Sigmoid colon (tissue), 4 donors: ENCODE measurements around the gene ABCC6.

ENCODE experiments used
- CTCF ChIP-seq, 4 experiments: fragments of 450-650 bp in 3 of 4; fragments of 200-600 bp in 1 of 4; IDR thresholded peaks; one replicate each; pipeline ENCODE4 v1.5.1; 2016 to 2019; ENCODE audit warnings: antibody characterized with exemption in 4 of 4, mild to moderate bottlenecking in 3 of 4, moderate library complexity in 2 of 4
- EP300 ChIP-seq, 4 donors: sonication (generic); formaldehyde crosslinking; IDR thresholded peaks; one replicate each; pipeline ENCODE4 v1.6.1; 2017; ENCODE audit warnings: antibody characterized with exemption in 4 of 4
- POLR2A ChIP-seq, 2 donors: fragments of 450-650 bp; IDR thresholded peaks; one replicate each; pipeline ENCODE4 v1.6.1; 2016; ENCODE audit warnings: antibody characterized with exemption in 2 of 2, mild to moderate bottlenecking in 2 of 2, moderate library complexity in 2 of 2

GRCh38 chr16:16171332-16171919, 51.9 kb downstream of the ABCC6 start:
- no peak for TF ChIP-seq EP300 (IDR thresholded peaks at IDR 0.05)
- no peak for TF ChIP-seq POLR2A (IDR thresholded peaks at IDR 0.05)
- TF ChIP-seq CTCF (IDR thresholded peaks at IDR 0.05): no peak
